ENCODE measurements around the gene COMMD8. TPM values are rescaled to one million over a fixed set of nuclear protein-coding genes. Genes with fewer than 3 reads are reported as not detected.

Gene COMMD8
- total and polyA plus RNA-seq, 4 donors, result 3.6 to 17.5 (median 9.0) TPM

DNA sequence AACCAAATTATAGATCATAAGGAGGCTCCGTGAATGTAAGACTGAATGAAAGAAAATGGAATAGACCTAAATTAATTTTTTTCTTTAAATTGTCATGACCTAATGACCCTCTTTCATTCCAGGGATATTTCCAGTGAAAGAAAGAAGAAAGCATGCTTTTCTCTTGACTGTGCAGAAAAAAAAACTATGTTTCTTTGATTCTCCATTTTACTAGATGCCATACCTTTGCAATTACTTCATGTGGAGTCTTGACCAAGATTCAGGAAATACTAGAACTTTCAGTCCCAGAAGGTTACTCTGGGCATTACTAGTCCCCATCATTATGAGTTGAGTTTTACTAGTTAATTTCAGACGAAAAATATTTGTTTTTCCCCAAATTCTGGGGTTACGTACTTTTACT lies 6.4 kb upstream of the COMMD8 start:
- Histone ChIP-seq H3K4me1 (ENCODE audit: control insufficient read depth in 4 of 4, insufficient read depth in 4 of 4, low read length in 3 of 4) (no peaks in the 10 kb centered on the region), H3K27ac (ENCODE audit: low read depth in 1 of 2, low read length in 2 of 2) (no peak overlapping the region), H3K9ac (ENCODE audit: low read depth in 1 of 2, low read length in 2 of 2) (no peak overlapping the region), H3K36me3 (ENCODE audit: control insufficient read depth in 4 of 4, insufficient read depth in 3 of 4, low read depth in 1 of 4, low read length in 3 of 4) (no peaks in the 10 kb centered on the region), H3K27me3 (ENCODE audit: control insufficient read depth in 4 of 4, insufficient read depth in 4 of 4, low read length in 3 of 4) (no peaks in the 10 kb centered on the region), H3K9me3 (ENCODE audit: control insufficient read depth in 4 of 4, low read length in 3 of 4) (no peaks in the 10 kb centered on the region), H3K4me3 (ENCODE audit: low read depth in 1 of 3, low read length in 3 of 3) (no peak overlapping the region)
- 86% methylated on average over 3 of the region's 3 CpGs for WGBS
- DNase-seq (ENCODE audit: low spot score), result no peak
- TF ChIP-seq HNF4A (conservative IDR thresholded peaks at IDR 0.05), result no peak
- TF ChIP-seq, protein P1, sequence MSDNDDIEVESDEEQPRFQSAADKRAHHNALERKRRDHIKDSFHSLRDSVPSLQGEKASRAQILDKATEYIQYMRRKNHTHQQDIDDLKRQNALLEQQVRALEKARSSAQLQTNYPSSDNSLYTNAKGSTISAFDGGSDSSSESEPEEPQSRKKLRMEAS (IDR thresholded peaks at IDR 0.05), result no peak
- TF ChIP-seq RAD21 (IDR thresholded peaks at IDR 0.05), result no peak
- TF ChIP-seq, protein P2, sequence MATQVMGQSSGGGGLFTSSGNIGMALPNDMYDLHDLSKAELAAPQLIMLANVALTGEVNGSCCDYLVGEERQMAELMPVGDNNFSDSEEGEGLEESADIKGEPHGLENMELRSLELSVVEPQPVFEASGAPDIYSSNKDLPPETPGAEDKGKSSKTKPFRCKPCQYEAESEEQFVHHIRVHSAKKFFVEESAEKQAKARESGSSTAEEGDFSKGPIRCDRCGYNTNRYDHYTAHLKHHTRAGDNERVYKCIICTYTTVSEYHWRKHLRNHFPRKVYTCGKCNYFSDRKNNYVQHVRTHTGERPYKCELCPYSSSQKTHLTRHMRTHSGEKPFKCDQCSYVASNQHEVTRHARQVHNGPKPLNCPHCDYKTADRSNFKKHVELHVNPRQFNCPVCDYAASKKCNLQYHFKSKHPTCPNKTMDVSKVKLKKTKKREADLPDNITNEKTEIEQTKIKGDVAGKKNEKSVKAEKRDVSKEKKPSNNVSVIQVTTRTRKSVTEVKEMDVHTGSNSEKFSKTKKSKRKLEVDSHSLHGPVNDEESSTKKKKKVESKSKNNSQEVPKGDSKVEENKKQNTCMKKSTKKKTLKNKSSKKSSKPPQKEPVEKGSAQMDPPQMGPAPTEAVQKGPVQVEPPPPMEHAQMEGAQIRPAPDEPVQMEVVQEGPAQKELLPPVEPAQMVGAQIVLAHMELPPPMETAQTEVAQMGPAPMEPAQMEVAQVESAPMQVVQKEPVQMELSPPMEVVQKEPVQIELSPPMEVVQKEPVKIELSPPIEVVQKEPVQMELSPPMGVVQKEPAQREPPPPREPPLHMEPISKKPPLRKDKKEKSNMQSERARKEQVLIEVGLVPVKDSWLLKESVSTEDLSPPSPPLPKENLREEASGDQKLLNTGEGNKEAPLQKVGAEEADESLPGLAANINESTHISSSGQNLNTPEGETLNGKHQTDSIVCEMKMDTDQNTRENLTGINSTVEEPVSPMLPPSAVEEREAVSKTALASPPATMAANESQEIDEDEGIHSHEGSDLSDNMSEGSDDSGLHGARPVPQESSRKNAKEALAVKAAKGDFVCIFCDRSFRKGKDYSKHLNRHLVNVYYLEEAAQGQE (IDR thresholded peaks at IDR 0.05), result no peak
- no peak for TF ChIP-seq YY1 (IDR thresholded peaks at IDR 0.05)
- no peak for TF ChIP-seq GABPA (IDR thresholded peaks at IDR 0.05 in 1 of 2, conservative IDR thresholded peaks at IDR 0.05 in 1 of 2)
- no peak for TF ChIP-seq SP1 (IDR thresholded peaks at IDR 0.05)
- TF ChIP-seq, protein P3, sequence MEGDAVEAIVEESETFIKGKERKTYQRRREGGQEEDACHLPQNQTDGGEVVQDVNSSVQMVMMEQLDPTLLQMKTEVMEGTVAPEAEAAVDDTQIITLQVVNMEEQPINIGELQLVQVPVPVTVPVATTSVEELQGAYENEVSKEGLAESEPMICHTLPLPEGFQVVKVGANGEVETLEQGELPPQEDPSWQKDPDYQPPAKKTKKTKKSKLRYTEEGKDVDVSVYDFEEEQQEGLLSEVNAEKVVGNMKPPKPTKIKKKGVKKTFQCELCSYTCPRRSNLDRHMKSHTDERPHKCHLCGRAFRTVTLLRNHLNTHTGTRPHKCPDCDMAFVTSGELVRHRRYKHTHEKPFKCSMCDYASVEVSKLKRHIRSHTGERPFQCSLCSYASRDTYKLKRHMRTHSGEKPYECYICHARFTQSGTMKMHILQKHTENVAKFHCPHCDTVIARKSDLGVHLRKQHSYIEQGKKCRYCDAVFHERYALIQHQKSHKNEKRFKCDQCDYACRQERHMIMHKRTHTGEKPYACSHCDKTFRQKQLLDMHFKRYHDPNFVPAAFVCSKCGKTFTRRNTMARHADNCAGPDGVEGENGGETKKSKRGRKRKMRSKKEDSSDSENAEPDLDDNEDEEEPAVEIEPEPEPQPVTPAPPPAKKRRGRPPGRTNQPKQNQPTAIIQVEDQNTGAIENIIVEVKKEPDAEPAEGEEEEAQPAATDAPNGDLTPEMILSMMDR (IDR thresholded peaks at IDR 0.05; ENCODE audit: low read depth, low read length, missing input control), result no peak
- no peak for TF ChIP-seq NR2F2 (IDR thresholded peaks at IDR 0.05)
- TF ChIP-seq HNF4G (IDR thresholded peaks at IDR 0.05), result no peak
- no peak for TF ChIP-seq EGR1 (IDR thresholded peaks at IDR 0.05; ENCODE audit: low read depth in 2 of 2)
- no peak for TF ChIP-seq TAF1 (conservative IDR thresholded peaks at IDR 0.05)
- TF ChIP-seq FOXA2 (IDR thresholded peaks at IDR 0.05), result no peak
- TF ChIP-seq, protein P4, sequence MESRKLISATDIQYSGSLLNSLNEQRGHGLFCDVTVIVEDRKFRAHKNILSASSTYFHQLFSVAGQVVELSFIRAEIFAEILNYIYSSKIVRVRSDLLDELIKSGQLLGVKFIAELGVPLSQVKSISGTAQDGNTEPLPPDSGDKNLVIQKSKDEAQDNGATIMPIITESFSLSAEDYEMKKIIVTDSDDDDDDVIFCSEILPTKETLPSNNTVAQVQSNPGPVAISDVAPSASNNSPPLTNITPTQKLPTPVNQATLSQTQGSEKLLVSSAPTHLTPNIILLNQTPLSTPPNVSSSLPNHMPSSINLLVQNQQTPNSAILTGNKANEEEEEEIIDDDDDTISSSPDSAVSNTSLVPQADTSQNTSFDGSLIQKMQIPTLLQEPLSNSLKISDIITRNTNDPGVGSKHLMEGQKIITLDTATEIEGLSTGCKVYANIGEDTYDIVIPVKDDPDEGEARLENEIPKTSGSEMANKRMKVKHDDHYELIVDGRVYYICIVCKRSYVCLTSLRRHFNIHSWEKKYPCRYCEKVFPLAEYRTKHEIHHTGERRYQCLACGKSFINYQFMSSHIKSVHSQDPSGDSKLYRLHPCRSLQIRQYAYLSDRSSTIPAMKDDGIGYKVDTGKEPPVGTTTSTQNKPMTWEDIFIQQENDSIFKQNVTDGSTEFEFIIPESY (IDR thresholded peaks at IDR 0.05), result no peak
- no peak for TF ChIP-seq FOXA1 (IDR thresholded peaks at IDR 0.05)

DNA sequence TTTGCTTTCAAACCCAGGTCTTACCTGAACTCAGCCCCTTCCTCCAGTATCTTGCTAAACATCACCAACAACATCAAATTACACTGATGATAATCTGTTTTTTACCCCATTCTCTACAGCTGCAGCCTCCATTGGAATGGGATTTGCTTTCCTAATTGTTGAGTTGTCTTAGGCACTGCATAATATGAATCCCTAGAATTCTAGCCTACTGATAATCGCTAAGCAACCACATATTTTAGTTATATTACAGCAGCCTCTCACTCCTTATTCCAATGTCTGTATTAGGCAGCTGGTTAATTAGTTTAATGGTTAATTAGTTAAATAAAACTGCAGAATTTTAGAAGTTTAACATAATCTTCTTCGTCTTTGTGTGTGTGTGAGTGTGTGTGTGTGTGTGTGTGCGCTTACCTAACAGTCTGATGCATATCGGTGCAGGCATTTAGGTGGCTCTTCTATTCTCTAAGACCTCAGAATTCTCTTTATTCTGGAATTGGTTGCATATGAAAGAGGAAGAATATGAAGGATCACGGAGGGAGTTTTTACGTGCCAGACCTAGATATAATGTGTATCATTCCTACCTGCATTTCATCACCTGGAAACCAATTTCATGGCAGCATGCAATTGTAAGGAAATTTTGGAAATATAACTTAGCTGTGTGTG lies 5.3 kb upstream of the COMMD8 start:
- no peak for DNase-seq (ENCODE audit: low spot score)
- WGBS, result 80% methylated on average over 6 of the region's 6 CpGs
- H3K4me1 ChIP-seq (ENCODE audit: control insufficient read depth in 4 of 4, insufficient read depth in 4 of 4, low read length in 3 of 4), result peaks cover 0 to 3% (median 0%) of the 10 kb centered on the region in 4 donors
- no peak overlapping the region for H3K4me3 ChIP-seq (ENCODE audit: low read depth in 1 of 3, low read length in 3 of 3)
- H3K36me3 ChIP-seq (ENCODE audit: control insufficient read depth in 4 of 4, insufficient read depth in 3 of 4, low read depth in 1 of 4, low read length in 3 of 4), result no peaks in the 10 kb centered on the region
- no peak overlapping the region for H3K27ac ChIP-seq (ENCODE audit: low read depth in 1 of 2, low read length in 2 of 2)
- no peaks in the 10 kb centered on the region for H3K27me3 ChIP-seq (ENCODE audit: control insufficient read depth in 4 of 4, insufficient read depth in 4 of 4, low read length in 3 of 4)
- H3K9ac ChIP-seq (ENCODE audit: low read depth in 1 of 2, low read length in 2 of 2), result no peak overlapping the region
- H3K9me3 ChIP-seq (ENCODE audit: control insufficient read depth in 4 of 4, low read length in 3 of 4), result no peaks in the 10 kb centered on the region
- TF ChIP-seq, protein P1 (IDR thresholded peaks at IDR 0.05), result no peak
- TF ChIP-seq FOXA2 (IDR thresholded peaks at IDR 0.05), result no peak
- no peak for TF ChIP-seq JUND (IDR thresholded peaks at IDR 0.05)
- TF ChIP-seq HNF4A (conservative IDR thresholded peaks at IDR 0.05), result no peak
- TF ChIP-seq EGR1 (IDR thresholded peaks at IDR 0.05; ENCODE audit: low read depth in 2 of 2), result no peak
- TF ChIP-seq, protein P2 (IDR thresholded peaks at IDR 0.05), result no peak
- no peak for TF ChIP-seq TAF1 (conservative IDR thresholded peaks at IDR 0.05)
- TF ChIP-seq, protein P5, sequence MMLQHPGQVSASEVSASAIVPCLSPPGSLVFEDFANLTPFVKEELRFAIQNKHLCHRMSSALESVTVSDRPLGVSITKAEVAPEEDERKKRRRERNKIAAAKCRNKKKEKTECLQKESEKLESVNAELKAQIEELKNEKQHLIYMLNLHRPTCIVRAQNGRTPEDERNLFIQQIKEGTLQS (IDR thresholded peaks at IDR 0.05), result no peak
- TF ChIP-seq, protein P3 (IDR thresholded peaks at IDR 0.05; ENCODE audit: low read depth, low read length, missing input control), result no peak

Data from liver (tissue), 9 donors.